GM18499 (cell line): ENCODE data around the gene RASAL1.

Experiments
- ATAC-seq: cut with Tn5 transposase; IDR thresholded peaks from one replicate; pipeline ENCODE4 v1.9.1; 2021; ENCODE audit warnings: moderate number of reproducible peaks; ENCODE audit not compliant: insufficient read depth, unreplicated experiment

The RASAL1 gene

GRCh38 chr12:113061061-113061694, 74.4 kb downstream of the RASAL1 start:
- no peak for ATAC-seq

DNA sequence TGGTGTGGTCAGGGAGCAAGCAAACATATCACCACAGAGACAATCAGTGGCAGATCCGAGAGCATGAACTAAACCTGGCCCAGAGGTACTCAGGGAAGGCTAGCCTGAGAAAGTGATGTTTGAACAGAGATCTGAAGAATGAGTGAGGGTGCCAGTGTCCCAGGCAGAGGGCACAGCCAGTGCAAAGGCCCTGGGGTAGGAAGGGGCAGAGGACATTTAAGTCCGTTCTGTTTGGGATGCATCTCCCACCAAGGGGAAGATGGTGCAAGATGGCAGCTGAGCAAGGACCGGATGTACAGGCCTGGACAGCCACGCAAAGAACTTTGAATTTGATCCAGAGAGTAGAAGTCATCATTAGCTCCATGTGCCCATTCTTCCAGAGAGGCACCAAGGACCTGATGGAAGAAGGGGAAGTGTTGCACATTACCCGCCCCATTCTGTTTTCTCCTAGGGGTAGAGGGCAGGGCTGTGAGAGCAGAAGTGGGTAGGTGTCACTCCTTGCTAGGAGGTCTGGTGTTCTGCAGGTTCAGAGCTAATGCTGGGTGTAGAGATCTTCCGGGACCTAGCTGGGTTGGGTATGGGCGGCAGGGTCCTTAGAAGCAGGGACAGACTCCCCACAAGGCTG, 75.1 kb downstream of the RASAL1 start:
- no peak for ATAC-seq

GRCh38 chr12:113059071-113059595, 76.4 kb downstream of the RASAL1 start:
- ATAC-seq = no peak

- ATAC-seq = no peak
Measured at GRCh38 chr12:113058553-113058952, 77.0 kb downstream of the RASAL1 start.

DNA sequence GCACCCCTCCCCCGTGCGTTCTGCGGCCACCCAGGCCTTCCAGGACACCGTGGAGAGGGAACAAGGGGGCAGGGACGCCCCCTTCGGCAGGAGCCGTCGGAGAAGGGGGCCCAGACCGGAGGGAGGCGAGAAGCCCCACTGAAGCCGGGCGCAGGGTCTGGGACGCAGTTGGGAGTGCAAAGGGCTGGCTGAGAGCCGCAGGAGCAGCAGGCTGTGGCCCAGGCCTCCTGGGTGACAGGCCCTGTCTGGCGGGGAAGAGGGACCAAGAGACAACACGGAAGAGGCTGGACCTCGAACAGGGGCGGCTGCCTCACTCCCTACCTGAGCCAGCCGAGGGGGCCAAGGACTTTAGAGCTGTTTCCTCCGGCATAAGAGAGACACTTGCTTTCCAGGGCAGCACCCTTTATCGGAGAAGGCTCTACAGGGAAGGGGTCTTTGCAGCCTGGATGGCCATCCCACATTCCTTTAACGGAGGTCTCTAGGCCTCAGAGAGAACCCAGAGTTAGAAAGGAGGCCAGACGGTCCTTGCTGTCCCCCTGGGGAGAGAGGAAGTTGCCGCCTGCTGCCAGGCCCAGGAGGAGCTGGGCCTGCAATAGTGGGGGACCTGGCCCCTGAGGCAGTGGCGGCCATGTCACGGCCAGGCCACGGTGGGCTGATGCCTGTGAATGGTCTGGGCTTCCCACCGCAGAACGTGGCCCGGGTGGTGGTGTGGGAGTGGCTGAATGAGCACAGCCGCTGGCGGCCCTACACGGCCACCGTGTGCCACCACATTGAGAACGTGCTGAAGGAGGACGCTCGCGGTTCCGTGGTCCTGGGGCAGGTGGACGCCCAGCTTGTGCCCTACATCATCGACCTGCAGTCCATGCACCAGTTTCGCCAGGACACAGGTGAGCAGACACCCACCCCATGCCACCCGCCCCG, 77.7 kb downstream of the RASAL1 start:
- no peak for ATAC-seq

GRCh38 chr12:113056631-113057488, 78.7 kb downstream of the RASAL1 start, which contains the start of gene DTX1:
DTX1 (plus strand) TSS chr12:113056730; CDS start chr12:113058193, 1,463 bp downstream.
- no peak for ATAC-seq

GRCh38 chr12:113056381-113056630, 79.3 kb downstream of the RASAL1 start:
- ATAC-seq = no peak

GRCh38 chr12:113055594-113056380, 79.8 kb downstream of the RASAL1 start:
- no peak for ATAC-seq

GRCh38 chr12:113054948-113055486, 80.5 kb downstream of the RASAL1 start:
- no peak for ATAC-seq

DNA sequence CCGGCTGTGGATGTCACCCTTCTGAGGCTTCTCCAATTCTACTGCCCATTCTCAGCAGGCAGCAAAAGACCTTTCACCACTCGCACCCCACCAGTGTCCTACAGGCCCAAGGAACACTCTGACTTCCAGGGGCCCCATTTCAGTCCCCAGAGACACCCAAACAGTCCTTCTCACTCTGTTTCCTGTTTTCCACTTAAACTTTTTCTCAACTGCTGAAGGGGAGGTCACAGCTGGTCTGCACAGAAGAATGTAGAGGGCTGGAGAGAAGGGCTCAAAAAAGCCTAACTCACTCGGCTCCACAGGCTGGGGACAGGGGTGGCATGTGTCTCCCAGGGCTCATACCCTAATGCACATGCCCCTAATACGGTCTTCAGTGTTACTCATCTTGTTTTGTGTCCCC, 83.2 kb downstream of the RASAL1 start:
- ATAC-seq = no peak

DNA sequence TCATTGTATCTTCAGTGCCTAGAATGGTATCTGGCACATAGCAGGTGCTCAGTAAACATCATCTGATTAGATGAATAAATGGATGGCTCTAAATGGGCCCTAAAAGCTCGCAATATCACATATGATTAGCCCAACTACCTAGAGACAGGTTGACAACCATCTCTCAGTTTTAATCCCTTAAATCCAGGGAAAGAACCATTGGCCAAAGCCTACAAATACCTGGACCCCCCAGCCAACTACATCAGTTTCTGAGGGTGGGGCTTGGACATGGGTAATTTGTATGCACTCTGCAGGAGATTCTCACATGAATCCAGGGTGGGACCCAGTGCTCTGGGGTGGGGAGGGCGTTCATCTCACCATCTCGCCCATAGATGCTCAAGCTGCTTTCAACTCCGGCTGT, 83.8 kb downstream of the RASAL1 start:
- no peak for ATAC-seq

- no peak for ATAC-seq
Measured at GRCh38 chr12:113050795-113051194, 84.8 kb downstream of the RASAL1 start.

- no peak for ATAC-seq
Measured at GRCh38 chr12:113049976-113050742, 85.4 kb downstream of the RASAL1 start.
